Hematopoietic multipotent progenitor cell treated with erythropoietin and hydrocortisone succinate and interleukin-3 and kit ligand, for 4 days (in vitro differentiated cells): ENCODE results near the gene ZNHIT2.

Source experiments
- DNase-seq: peaks from one replicate; pipeline ENCODE4 v3.0.0-alpha.2; 2015

The ZNHIT2 gene

GRCh38 chr11:65100674-65101350 is 16.7 kb downstream of the ZNHIT2 start:
- DNase-seq: no peak

- DNase-seq: no peak
Measured at GRCh38 chr11:65096926-65097325, 20.6 kb downstream of the ZNHIT2 start.

- DNase-seq: peak; percentile 97
Measured at GRCh38 chr11:65095974-65096806, 21.3 kb downstream of the ZNHIT2 start, which contains the start of gene VPS51. TSS of gene VPS51 (plus strand) at chr11:65096214. CDS start at chr11:65096251, 37 bp downstream.

GRCh38 chr11:65095427-65095826 is 22.1 kb downstream of the ZNHIT2 start:
- DNase-seq: no peak

GRCh38 chr11:65090628-65091027 is 26.9 kb downstream of the ZNHIT2 start:
- DNase-seq: no peak

GRCh38 chr11:65089621-65090020 is 27.9 kb downstream of the ZNHIT2 start:
- DNase-seq: no peak

GRCh38 chr11:65087827-65088226 is 29.7 kb downstream of the ZNHIT2 start:
- no peak for DNase-seq

GRCh38 chr11:65087216-65087615 is 30.3 kb downstream of the ZNHIT2 start:
- DNase-seq: no peak

- no peak for DNase-seq
Measured at GRCh38 chr11:65086809-65087208, 30.7 kb downstream of the ZNHIT2 start.

- no peak for DNase-seq
Measured at GRCh38 chr11:65085446-65085845, 32.1 kb downstream of the ZNHIT2 start.

- DNase-seq: no peak
Measured at GRCh38 chr11:65084598-65085375, 32.7 kb downstream of the ZNHIT2 start.

GRCh38 chr11:65083834-65084597 is 33.5 kb downstream of the ZNHIT2 start, which contains the start of the genes CDCA5 and ZFPL1:
TSS of gene CDCA5 (minus strand) at chr11:65084040. CDS start at chr11:65083978, 62 bp downstream.
TSS of gene ZFPL1 (plus strand) at chr11:65084222. CDS start at chr11:65084699, 477 bp downstream.
- peak; percentile 98 for DNase-seq

GRCh38 chr11:65083134-65083833 is 34.2 kb downstream of the ZNHIT2 start:
- DNase-seq: peak; percentile 23

GRCh38 chr11:65078786-65079342 is 38.6 kb downstream of the ZNHIT2 start:
- no peak for DNase-seq

- peak; percentile 80 for DNase-seq
Measured at GRCh38 chr11:65078151-65078550, 39.4 kb downstream of the ZNHIT2 start.

- DNase-seq: peak; percentile 21
Measured at GRCh38 chr11:65077451-65077850, 40.0 kb downstream of the ZNHIT2 start.

- no peak for DNase-seq
Measured at GRCh38 chr11:65072631-65072966, 44.9 kb downstream of the ZNHIT2 start.

GRCh38 chr11:65071907-65072630 is 45.4 kb downstream of the ZNHIT2 start:
- peak; percentile 18 for DNase-seq

GRCh38 chr11:65069217-65069616 is 48.3 kb downstream of the ZNHIT2 start:
- DNase-seq: peak; percentile 41

GRCh38 chr11:65067446-65067845 is 50.1 kb downstream of the ZNHIT2 start:
- no peak for DNase-seq

GRCh38 chr11:65066805-65067291 is 50.7 kb downstream of the ZNHIT2 start:
- DNase-seq: no peak
